CD4-positive, alpha-beta T cell treated with Interleukin-4 for 1 hour (primary cell): ENCODE results near the gene ASXL3.

Experiments
- DNase-seq, 2 donors: peaks; one replicate each; pipeline ENCODE4 v3.0.0-alpha.2; 2020 to 2022

ASXL3 gene

GRCh38 chr18:33577685-33578517 lies at the start of gene ASXL3:
Gene ASXL3, plus strand, starts transcription at chr18:33578219. Its CDS starts 413 bp downstream, at chr18:33578632.
- no peak for DNase-seq

- DNase-seq = no peak
Observed at GRCh38 chr18:33532978-33533377, 45.0 kb upstream of the ASXL3 start.

- no peak for DNase-seq
Observed at GRCh38 chr18:33536904-33537303, 41.1 kb upstream of the ASXL3 start.

- no peak for DNase-seq
Observed at GRCh38 chr18:33538418-33539042, 39.5 kb upstream of the ASXL3 start.

- no peak for DNase-seq
Observed at GRCh38 chr18:33540392-33540791, 37.6 kb upstream of the ASXL3 start.

DNA sequence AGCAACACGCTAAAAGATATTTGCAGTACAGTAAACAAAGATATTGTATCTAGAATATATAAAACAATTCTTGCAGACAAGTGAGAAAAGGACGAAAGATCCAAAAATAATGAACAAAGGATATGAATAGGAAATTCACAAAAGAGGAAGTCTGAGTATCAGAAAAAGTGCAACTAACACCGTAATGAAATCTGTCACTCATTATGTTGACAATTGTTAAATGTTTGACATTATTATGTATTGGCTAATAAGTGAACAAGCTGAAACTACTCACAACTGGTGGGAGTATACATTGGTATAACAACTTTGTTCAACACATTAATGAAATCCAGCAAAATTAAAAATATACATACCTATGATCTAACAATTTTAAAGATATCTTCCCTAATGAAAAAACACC lies 36.7 kb upstream of the ASXL3 start:
- no peak for DNase-seq

DNA sequence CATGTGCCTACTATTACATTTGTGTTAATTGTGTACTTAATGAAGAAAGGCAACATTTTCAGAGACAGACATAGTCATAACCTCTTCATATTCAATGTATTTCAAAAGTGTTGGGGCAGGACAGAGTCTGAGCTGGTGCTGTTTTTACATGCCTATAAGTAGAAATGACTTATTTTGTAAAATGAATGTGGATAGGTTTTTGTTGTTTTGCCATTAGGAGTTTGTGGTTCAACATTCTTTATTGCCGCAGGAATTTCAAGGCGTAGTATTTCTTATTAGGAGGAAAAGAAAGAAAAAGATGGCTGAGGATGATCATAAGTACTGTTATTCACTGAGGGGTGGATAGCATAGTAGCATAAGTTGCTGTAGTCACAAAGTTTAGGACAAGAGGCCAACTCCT lies 21.2 kb upstream of the ASXL3 start:
- DNase-seq = no peak

DNA sequence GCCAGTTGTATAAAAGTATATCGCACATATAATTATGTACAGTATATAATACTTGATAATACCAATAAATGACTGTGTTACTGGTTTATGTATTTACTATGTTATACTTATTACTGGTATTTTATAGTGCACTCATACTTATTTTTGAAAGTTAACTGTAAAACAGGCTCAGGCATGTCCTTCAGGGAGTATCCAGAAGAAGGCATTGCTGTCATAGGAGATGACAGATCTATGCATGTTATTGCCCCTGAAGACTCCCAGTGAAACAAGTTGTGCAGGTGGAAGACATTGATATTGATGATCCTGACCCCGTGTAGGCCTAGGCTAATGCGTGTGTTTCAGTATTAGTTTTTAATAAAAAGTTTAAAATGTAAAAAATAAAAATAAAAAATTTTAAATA lies 20.3 kb upstream of the ASXL3 start:
- no peak for DNase-seq

DNA sequence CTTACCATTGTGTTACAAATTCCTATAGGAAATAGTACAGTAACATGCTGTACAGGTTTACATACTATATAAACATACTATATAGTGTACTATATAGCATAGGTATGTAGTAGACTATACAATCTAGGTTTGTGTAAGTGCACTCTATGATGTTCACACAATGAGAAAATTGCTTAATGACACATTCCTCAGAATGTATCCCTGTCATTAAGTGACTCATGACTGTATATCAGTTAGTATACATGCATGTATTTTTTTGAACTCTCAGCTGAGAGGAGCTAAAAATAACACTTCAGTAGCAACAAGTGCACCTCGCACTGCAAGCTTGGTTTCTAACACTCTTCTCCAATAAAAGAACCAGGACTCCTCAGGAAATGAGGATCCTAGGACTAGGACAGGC lies 19.5 kb upstream of the ASXL3 start:
- no peak for DNase-seq

DNA sequence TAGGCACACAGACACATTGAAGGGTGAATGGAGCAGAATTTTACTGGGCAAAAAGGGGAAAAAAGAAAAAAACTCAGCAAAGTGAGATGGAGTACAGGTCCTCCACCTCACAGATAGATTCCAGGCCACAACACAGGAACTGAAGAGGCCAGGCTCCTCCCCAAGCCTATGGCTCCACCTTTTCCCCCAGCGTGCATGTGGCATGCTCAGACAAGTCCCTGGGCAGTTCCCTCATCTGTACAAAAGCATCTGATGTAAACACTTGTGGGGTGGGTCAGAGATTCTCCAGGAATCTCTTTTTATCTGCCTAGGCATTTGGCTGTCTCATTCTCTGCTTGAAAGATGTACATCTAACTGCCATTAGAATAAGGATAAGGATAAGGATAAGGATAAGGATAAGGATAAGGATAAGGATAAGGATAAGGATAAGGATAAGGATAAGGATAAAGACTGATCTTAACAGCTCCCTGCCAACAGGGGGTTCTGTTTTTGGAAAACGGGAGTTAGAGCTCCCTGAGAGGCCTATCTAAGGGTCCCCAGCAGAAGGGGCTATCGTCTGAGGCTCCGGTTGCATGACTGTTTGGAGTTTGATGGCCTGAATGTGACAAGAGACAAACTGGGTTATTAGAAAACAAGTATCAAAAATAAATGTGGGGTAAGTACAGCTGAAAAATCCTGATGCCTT lies 17.2 kb upstream of the ASXL3 start:
- DNase-seq = no peak

DNA sequence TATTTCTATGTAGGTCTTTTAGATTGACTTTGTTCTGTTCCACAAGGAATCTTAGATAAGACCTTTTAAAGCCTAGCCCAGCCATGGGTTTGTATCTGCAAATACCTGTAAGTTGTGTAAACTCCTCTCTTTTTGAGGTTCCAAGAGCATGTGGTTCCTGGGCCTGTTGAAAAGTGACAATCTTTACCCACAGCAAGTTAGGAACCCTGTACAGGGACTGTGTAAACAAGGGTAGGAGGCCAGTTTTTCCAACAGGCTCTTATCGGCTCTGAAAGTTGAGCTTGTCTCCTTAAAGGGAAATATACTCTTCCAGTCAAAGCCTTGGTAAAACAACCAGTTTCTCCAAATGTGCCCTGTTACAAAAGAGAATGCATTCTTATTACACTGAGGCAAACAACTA lies 15.3 kb upstream of the ASXL3 start:
- DNase-seq = no peak

- no peak for DNase-seq
Observed at GRCh38 chr18:33567705-33568104, 10.3 kb upstream of the ASXL3 start.

GRCh38 chr18:33571998-33572787 lies 5.8 kb upstream of the ASXL3 start:
- no peak for DNase-seq

GRCh38 chr18:33573193-33573592 lies 4.8 kb upstream of the ASXL3 start:
- DNase-seq = no peak

DNA sequence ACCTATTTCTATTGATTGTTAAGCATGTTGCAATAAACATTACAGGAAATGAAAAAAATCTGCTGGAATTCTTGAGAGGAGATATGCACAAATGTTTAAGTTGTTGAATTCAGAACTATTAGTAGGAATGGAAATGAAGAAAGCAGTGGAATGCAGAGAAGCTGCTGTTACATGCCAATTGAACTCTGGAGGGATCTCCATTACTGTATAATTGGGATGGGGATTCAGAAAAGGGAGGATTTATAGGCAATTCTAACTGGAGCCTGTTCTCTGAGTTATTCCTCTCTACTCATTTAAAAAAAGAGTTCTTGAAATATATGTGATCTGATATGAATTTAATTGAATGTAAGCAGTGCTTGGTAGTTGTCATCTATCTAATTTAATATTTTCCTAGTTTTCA lies 2.6 kb upstream of the ASXL3 start:
- no peak for DNase-seq

GRCh38 chr18:33576999-33577646 lies 896 bp upstream of the ASXL3 start:
- DNase-seq = no peak

DNA sequence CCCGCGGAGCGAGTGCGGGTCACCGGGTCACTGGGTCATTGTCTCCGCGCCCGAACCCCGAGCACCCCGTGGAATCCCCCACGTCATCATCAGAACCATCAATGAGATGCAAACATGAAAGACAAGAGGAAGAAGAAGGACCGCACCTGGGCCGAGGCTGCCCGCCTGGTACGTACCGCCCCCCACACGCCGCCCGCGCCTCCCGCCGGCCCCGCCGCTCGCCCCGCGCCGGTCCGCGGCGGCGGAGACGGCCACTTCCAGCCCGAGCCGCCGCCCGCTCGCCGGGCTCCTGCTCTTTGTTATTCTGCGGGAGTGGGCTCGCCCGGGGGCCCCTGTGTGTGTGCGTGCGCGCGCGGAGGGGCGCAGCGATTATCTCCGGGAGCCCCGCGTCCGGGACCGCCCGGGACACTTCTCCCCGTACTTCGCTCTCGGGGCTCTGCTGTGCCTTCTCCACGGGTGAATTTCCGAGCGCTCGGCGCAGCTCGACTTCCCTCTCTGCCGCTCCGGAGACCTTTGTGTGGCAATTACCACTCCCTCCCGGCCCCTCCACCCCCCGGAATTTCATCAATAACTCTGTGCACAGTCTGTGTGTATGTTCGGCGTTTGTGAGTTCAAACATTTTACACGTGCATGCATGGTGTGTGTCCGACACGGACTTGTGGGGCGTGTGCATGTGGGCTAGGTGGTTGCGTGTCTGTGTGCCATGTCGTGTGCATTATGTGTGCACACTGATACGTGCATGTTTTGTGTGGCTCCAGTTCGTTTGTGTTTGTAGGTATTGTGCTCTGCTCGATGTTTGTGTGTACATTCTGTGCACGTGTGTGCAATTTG lies 714 bp downstream of the ASXL3 start:
- no peak for DNase-seq

GRCh38 chr18:33579349-33580215 lies 1.6 kb downstream of the ASXL3 start:
- DNase-seq = no peak

GRCh38 chr18:33580546-33580945 lies 2.5 kb downstream of the ASXL3 start:
- DNase-seq = no peak

DNA sequence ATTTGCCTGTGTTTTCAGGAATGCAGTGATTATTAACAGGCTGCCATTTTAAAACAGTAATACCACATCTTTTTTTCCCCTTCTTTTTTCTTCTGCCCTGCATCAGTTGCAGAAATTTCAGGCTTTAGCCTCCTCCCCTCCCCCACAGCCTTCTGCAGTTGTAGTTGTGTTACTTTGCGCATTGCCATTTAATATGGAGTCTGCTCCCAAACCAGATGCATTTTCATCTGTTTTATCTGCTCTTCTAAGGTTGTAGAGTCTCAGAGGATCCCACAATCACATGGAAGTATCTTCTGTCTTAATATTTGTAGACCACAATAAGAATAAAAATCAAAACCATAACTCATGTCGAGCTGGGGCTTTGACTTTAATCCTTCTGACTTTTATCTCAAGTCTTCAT lies 3.8 kb downstream of the ASXL3 start:
- DNase-seq = no peak

GRCh38 chr18:33583901-33584300 lies 5.9 kb downstream of the ASXL3 start:
- DNase-seq = no peak
